GM19463 (cell line): ENCODE measurements around the gene PTPRM.

Experiments used
- ATAC-seq: cut with Tn5 transposase; IDR thresholded peaks from one replicate; pipeline ENCODE4 v1.9.1; 2021; ENCODE audit warnings: mild to moderate bottlenecking, moderate library complexity; ENCODE audit not compliant: unreplicated experiment

Gene PTPRM

GRCh38 chr18:7626175-7626921, 59.2 kb downstream of the PTPRM start:
- no peak for ATAC-seq

DNA sequence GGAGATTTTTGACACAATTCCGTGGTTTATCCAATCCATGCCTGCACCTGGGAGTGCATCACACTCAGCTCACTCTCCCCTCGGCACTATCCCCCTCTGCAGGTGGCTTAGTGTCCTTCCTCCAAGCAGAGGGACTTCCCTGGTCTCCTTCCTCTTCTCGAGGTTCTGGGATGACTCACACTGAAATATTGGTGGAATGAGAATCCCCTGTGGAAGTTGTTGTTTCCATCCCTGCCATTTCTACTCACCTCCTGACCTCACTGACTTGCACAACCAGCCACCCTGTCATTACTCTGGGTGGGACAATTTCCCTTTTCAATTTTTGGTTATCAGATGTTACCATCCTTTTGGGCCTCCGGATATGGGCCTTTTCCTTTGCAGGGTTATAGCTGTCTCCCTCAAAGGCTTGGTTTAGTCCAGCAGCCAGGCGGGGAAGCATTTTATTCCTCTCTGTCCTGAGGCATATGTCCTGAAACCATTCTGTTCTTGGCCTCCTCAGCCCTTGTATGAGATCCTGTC, 59.9 kb downstream of the PTPRM start:
- no peak for ATAC-seq

DNA sequence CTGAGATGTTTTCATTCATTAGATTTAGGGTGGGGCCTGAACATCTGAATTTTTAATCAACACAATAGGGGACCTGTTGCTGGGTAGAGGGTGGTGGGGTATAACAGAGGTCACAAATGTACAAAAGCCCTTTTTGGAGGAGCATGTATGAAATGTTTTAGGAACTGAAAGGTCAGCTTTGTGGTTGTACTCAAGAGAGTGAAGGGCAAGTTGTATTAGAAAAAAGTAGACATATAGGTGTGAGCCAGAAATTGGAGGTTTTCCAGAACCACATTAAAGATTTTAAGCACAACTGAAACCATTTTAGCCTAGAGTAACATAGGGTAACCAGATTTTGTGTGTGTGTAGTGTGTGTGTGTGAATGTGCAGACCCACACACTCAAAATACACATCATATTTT, 62.3 kb downstream of the PTPRM start:
- ATAC-seq, result no peak

DNA sequence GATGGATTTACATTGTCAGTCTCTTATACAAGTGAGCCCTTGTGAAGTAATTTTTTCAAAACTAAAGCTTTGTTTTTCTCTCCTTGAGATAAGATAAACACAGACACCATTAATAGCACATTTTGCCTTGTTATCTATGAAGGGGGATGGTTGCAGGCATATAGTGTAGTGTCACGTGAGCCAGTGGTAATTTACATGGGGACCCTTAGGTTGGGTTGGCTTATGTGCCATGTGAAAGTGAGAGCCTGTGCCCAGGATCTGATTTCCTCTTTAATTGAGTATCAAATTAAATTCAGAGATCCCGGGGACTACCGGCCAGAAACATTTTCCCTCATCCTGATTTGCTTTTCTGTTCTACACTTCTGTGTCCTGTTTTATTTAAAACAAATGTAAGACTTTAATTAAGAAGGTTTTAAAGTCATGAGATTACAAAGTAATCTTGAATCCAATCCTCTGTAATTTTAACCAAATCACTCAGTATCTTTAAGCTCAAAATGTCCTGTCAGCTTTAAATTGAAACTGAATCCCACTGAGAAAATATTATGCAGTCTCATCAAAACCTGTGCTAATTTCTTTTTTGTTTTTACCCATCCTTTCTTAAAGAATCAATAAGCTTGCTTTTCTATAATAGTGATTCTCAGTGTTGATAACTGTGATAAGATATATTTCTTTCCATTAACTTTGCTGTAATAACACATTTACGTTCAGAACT, 63.8 kb downstream of the PTPRM start:
- ATAC-seq, result no peak

- ATAC-seq, result no peak
Measured at GRCh38 chr18:7632152-7633098, 65.3 kb downstream of the PTPRM start.

GRCh38 chr18:7633171-7633570, 66.1 kb downstream of the PTPRM start:
- no peak for ATAC-seq

- no peak for ATAC-seq
Measured at GRCh38 chr18:7635948-7636347, 68.8 kb downstream of the PTPRM start.

- no peak for ATAC-seq
Measured at GRCh38 chr18:7637269-7637668, 70.2 kb downstream of the PTPRM start.

DNA sequence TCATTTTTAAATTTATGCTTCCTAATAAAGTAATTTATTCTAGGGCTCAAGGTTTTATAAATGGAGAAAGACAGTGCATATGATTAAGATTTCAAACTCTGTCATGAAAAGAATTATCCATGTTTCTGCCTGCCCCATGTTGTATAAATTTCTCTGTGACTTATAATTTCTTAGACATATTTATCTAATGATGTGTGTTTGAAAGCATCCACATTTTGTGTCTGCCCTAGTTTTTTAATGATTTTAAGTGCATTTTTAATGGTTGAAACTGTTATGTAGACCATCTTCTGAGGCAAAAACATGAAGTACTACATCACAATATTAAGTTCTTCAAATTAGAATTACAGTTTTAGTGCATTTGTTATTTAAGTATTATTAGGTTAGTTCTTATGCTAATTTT, 71.2 kb downstream of the PTPRM start:
- ATAC-seq, result no peak

- ATAC-seq, result no peak
Measured at GRCh38 chr18:7641813-7642212, 74.7 kb downstream of the PTPRM start.

GRCh38 chr18:7642331-7642890, 75.3 kb downstream of the PTPRM start:
- ATAC-seq, result no peak

DNA sequence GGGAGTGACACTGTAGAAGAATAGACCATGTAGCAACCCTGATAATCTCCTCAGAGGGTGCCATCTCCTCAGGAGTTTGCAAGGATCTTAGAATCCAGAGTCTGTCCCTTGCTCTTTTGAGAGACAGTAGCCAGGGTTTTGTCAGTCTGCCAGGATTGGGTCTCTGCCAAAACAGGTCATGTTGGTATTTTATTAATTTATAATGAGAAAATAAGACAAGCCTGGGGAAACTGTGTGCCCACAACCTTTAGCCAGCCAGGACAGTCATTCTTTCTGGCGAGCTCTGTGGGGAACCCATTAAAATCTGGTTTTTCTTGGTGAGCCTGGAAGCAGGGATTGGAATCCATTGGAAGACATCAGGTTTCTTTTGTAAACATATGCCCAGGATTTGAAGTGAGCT, 78.6 kb downstream of the PTPRM start:
- no peak for ATAC-seq

- no peak for ATAC-seq
Measured at GRCh38 chr18:7646174-7646886, 79.2 kb downstream of the PTPRM start.

- no peak for ATAC-seq
Measured at GRCh38 chr18:7647500-7647899, 80.4 kb downstream of the PTPRM start.

DNA sequence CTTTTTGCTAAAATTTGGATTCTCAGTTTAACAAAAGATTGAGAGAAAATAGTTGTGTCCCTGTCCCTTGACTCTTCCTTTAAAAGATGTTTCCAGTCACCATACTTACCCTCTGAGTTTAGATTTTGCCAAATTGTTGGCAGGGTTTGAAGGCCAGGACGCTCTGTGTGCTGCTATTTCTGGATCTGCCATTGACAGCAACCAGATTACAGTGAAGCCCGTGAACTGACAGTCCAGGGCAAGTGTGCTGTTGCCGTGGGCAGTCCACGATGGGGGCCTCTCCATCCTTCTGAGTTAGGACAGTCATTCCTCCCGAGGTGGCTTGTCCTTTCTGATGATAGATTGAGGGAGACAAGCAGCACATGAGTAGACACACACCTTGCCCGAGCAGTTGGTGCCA, 89.9 kb downstream of the PTPRM start:
- ATAC-seq, result no peak

DNA sequence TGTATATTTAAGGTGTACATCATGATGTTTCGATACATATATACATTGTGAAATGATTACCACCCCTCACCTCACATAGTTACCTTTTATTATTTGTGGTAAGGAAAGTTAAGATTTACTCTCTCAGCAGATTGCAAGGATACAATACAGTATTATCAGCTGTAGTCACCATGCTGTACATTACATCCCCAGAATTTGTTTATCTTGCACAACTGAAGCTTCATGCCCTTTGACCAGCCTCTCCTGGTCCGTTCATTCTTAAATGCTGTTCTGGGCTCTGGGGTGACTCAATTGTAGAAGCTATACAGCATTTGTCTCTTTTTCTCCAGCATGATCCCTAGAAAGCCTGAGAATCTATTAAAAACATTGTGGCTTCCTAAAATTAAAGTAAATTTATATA, 90.8 kb downstream of the PTPRM start:
- no peak for ATAC-seq

DNA sequence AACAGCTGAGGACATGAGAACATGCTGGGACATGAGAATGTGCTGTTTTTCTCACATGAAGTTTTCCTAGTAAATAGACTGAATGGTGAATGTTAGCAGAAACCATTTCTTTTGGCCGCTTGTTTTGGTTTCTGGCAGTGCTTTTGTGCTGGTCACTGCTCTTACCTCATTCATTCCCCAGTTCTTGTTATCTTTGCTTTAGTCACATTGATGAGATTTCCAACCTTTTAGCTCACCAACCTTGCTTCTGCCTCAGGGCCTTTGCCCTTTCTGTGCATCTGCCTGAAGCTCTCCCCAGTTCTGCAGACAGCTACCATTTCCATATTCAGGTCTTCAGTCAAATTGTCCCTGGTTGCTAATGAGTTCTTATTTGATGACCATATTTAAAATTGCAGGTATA, 91.6 kb downstream of the PTPRM start:
- ATAC-seq, result no peak

GRCh38 chr18:7661207-7661606, 94.1 kb downstream of the PTPRM start:
- ATAC-seq, result no peak

GRCh38 chr18:7662866-7663265, 95.8 kb downstream of the PTPRM start:
- ATAC-seq, result no peak
